Retinal pigment epithelial cell (primary cell): Measurements from ENCODE around the gene CFAP251.

Source experiments
- DNase-seq: peaks from one replicate; pipeline ENCODE4 v3.0.0-alpha.2; 2010; ENCODE audit warnings: low read depth
- H3K4me3 ChIP-seq: 2 replicates; pipeline ENCODE4 v1.5.1; 2011; ENCODE audit warnings: mild to moderate bottlenecking, low read length, control low read depth, moderate library complexity
- TF ChIP-seq, protein P1 (sequence below): conservative IDR thresholded peaks from 2 replicates; pipeline ENCODE4 v1.5.1; 2011; ENCODE audit warnings: low read depth, low read length, control low read depth, inconsistent platforms

Gene CFAP251

DNA sequence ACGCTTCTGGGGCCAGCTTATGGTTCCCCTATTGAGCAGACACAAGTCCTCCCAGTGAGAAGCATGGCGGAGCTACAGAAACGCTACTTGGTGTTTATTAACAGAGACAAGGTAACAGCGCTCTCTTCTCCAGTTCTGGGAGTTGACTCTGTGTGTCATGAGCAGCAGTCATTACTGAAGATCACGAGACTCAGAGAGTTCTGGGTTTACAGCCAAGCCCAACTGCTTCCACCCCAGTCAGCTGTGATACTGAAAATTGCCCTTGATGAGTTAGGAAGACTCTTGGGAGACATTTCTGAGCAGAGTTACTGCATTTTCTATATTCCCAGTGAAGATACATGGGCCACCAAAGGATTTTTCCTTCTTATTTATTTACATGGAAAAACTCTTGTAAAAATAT is 48.6 kb downstream of the CFAP251 start:
- DNase-seq = no peak
- no peak overlapping the region for H3K4me3 ChIP-seq
- TF ChIP-seq, protein P1, sequence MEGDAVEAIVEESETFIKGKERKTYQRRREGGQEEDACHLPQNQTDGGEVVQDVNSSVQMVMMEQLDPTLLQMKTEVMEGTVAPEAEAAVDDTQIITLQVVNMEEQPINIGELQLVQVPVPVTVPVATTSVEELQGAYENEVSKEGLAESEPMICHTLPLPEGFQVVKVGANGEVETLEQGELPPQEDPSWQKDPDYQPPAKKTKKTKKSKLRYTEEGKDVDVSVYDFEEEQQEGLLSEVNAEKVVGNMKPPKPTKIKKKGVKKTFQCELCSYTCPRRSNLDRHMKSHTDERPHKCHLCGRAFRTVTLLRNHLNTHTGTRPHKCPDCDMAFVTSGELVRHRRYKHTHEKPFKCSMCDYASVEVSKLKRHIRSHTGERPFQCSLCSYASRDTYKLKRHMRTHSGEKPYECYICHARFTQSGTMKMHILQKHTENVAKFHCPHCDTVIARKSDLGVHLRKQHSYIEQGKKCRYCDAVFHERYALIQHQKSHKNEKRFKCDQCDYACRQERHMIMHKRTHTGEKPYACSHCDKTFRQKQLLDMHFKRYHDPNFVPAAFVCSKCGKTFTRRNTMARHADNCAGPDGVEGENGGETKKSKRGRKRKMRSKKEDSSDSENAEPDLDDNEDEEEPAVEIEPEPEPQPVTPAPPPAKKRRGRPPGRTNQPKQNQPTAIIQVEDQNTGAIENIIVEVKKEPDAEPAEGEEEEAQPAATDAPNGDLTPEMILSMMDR = no peak

DNA sequence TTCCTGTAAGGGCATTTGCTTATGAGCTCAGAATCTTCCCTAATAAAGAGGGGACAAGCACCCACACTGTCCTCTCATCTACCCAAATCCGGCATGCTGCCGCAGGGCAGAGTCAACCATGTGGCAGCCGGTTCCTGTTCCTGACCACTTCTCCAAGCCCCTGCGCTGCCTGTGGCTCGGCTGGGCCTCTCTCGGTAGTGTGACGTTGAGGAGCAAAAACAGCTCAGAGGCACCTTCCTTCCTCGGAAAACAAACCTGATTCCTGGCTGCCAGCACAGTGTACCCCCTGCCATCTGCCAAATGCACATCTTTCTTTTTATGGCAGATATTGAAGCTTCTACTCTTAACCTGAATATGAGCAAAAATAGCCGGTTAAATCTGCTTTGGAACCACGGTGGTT is 50.5 kb downstream of the CFAP251 start:
- TF ChIP-seq, protein P1 = no peak
- DNase-seq = no peak

DNA sequence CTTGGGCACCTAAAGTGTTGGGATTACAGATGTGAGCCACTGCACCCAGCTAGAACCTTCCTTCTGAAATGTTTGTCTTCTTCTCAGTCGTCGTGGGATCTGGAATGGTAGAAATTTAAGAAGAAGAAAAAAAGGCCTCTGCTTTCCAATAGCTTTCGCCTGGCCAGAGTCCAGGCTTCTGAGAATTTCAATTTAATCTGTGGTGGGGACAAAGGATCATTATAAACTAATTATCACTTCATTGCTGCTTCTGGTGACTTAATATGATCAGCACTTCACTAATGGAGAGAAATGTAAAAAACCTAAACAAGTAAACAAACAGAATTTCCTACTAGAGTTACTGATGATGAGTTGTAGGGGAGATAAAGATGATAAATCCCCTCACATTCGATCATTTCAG is 51.3 kb downstream of the CFAP251 start:
- no peak for DNase-seq
- TF ChIP-seq, protein P1 = no peak
- no peak overlapping the region for H3K4me3 ChIP-seq

More for the DNA sequence above, 50.5 kb downstream of the CFAP251 start:
- H3K4me3 ChIP-seq = no peak overlapping the region

DNA sequence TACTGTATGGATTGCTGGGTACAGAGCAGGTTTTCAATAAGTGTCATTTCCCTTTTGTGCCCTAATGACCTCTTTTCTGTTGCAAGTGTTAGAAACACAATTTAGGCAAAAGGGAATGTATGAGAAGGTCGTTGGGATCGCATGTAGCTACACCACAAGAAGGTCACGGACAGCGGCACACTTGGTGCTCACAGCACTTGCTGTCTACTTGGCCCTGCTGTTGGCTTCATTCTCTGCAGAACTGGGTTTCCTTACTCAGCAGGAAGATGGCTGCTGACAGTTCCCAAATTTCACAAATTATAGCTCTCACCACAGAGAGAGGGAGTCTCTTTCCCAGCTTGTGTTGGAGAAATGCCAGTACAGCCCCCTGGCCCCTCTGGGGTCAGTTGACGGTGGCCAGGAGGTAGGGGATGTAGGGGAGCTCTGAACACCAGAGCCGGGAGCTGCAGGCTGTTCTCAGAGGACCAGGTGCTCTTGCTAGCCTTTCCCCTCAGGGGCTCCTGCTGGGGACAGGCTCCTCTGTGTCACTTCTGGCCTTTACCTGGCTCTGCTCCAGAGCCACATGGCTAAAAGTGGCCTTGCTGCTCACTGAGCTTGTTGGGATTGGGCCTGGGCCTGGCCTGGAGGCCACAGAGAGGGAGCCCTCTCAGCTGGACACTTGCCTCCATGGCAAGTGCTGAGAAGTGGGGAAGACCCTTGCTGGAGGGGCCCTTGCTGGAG is 52.3 kb downstream of the CFAP251 start:
- TF ChIP-seq, protein P1 = no peak
- H3K4me3 ChIP-seq = no peak overlapping the region
- DNase-seq = no peak

DNA sequence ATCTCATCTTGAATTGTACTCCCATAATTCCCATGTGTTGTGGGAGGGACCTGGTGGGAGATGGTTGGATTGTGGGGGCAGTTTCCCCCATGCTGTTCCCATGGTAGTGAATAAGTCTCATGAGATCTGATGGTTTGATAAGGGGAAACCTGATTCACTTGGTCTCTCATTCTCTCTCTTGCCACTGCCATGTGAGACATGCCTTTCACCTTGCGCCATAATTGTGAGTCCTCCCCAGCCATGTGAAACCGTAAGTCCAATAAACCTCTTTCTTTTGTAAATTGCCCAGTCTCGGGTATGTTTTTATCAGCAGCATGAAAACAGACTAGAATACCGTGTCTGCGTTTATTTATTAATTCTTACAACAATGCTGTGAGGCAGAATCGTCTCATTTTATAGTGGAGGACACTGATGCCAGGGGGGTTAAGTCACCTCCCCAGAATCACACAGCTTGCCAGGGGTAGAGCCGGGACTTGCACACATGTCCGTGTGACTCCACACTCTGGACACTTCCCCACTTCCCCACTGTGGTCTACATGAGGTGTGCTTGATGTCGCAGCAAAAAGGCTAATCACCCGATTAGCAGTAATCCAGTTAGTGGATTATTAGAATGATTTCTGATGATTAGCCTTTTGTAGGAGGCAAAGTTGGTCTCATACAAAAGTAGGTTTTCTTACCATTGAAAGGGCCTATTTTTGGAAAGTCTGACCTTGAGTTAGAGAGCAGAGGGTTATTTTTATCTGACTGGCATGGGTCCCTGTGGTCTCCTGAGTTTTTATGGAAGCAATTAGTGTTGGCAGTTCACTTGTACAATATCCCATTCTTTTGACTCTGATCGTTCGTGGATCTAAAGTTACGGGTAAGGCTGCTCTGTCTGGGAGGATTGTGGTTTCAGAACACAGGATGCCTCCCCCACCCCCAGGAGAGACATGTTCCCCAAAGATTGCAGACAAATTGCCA is 55.9 kb downstream of the CFAP251 start:
- no peak overlapping the region for H3K4me3 ChIP-seq
- DNase-seq = peak; percentile 52

DNA sequence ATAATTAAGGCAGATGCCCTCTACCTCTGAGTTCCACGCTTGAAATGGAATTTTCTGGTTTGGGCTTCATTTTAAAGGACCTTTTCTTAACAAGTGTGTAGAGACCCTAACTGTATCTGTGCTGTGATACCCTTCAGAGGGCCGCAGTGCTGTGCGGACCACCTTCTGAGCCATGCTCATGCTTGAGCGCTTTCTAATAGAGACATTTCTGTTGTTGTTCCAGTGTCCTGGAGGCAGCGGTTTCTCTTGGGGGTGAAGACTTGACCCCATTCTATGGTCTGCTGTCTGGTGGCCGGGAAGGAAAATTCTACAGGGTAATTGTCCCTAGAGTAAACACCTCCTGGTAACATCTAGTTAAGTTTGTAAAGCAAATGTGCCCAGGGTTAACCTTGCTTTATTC is 56.6 kb downstream of the CFAP251 start:
- TF ChIP-seq, protein P1 = no peak
- H3K4me3 ChIP-seq = no peak overlapping the region
- DNase-seq = no peak

More for the DNA sequence above, 55.9 kb downstream of the CFAP251 start:
- TF ChIP-seq, protein P1 = no peak

DNA sequence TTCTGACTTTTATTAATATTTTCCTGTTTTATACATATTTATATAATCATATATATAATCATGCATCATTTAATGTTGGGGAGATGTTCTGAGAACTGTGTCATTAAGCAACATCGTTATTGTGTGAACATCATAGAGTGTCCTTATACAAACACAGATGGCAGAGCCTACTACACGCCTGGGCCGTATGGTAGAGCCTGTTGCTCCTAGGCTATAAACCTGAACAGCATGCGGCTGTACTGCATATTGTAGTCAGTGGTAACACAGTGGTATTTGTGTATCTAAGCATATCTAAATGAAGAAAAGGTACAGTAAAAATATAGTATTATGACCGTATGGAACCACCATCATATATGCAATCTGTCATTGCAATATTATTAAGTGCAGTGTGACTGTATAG is 58.6 kb downstream of the CFAP251 start:
- no peak overlapping the region for H3K4me3 ChIP-seq
- no peak for DNase-seq
- TF ChIP-seq, protein P1 = no peak
